GM12878 (cell line): ENCODE data around the gene TMOD3. TPM values are rescaled to one million over a fixed set of nuclear protein-coding genes. Genes with fewer than 3 reads are reported as not detected.

Source experiments
- ATAC-seq: fragments of 200-7000 bp; cut with Tn5 transposase; 3 replicates; pipeline ENCODE4 v1.9.1; 2020; ENCODE audit warnings: mild to moderate bottlenecking, moderate library complexity
- BruUV-seq: library from RNA; stranded (reverse); fragments of 400-500 nt; replicated peaks from 2 replicates; lab custom pipeline; 2021; lab: Mats Ljungman, UMichigan
- CTCF ChIA-PET: fragments of 300-600 bp; sonication (Branson Sonifier 250); formaldehyde crosslinking; extraction: SDS; loops from one replicate; lab custom pipeline; 2021; ENCODE audit warnings: inconsistent platforms; lab: Yijun Ruan, JAX
- POLR2A ChIA-PET: fragments of 350-600 bp; formaldehyde crosslinking; extraction: SDS; loops from one replicate; lab custom pipeline; 2021; ENCODE audit warnings: inconsistent platforms; lab: Charles Lee
- RAD21 ChIA-PET: fragments of 300-600 bp; sonication (Branson Sonifier 250); formaldehyde crosslinking; loops from one replicate; lab custom pipeline; 2023; ENCODE audit warnings: antibody characterized with exemption; ENCODE audit not compliant: unreplicated experiment; lab: Charles Lee
- SMC1A ChIA-PET: fragments of 300-600 bp; sonication (Branson Sonifier 250); formaldehyde crosslinking; loops from one replicate; lab custom pipeline; 2023; ENCODE audit not compliant: unreplicated experiment, uncharacterized antibody; lab: Charles Lee
- DNase-seq: peaks from one replicate; pipeline ENCODE4 v3.0.0-alpha.2; 2011; ENCODE audit warnings: low read depth, low spot score
- FAIRE-seq: peaks from 3 replicates; lab custom pipeline; 2011; peaks lifted over from hg19 to GRCh38; lab: Jason Lieb, UNC
- H2AFZ ChIP-seq: 2 replicates; pipeline ENCODE4 v1.6.0; 2011; ENCODE audit warnings: low read depth, low read length, control low read depth; ENCODE audit not compliant: control insufficient read depth
- H3K27ac ChIP-seq: 2 replicates; pipeline ENCODE4 v1.5.1; 2011; ENCODE audit warnings: control low read depth; ENCODE audit not compliant: control insufficient read depth, insufficient read depth
- H3K27me3 ChIP-seq, 2 experiments: replicated peaks in 1 of 2; 2 replicates each; pipeline versions ENCODE4 v1.6.0 to v1.6.1; 2011; ENCODE audit warnings: low read length in 1 of 2; ENCODE audit not compliant: control insufficient read depth in 2 of 2, insufficient read depth in 2 of 2
- H3K36me3 ChIP-seq, 2 experiments: 2 replicates each; pipeline ENCODE4 v1.5.1; 2011; ENCODE audit warnings: low read length in 1 of 2; ENCODE audit not compliant: control insufficient read depth in 2 of 2, insufficient read depth in 2 of 2
- H3K4me1 ChIP-seq: 2 replicates; pipeline ENCODE4 v1.6.1; 2011; ENCODE audit warnings: mild to moderate bottlenecking, low read length, moderate library complexity, mixed read lengths; ENCODE audit not compliant: control insufficient read depth, insufficient read depth
- H3K4me2 ChIP-seq: 2 replicates; pipeline ENCODE4 v1.6.0; 2011; ENCODE audit warnings: control low read depth; ENCODE audit not compliant: control insufficient read depth, insufficient read depth
- H3K4me3 ChIP-seq: fragments of 200-600 bp; sonication (generic); 2 replicates; pipeline ENCODE4 v1.5.1; 2016
- H3K79me2 ChIP-seq: 2 replicates; pipeline ENCODE4 v1.6.0; 2011; ENCODE audit warnings: low read length; ENCODE audit not compliant: control insufficient read depth, insufficient read depth
- H3K9ac ChIP-seq: 2 replicates; pipeline ENCODE4 v1.8.0; 2011; ENCODE audit warnings: low read length, control low read depth, mixed read lengths; ENCODE audit not compliant: control insufficient read depth, insufficient read depth
- H3K9me3 ChIP-seq: replicated peaks from 3 replicates; pipeline ENCODE4 v1.5.1; 2011; ENCODE audit warnings: mild to moderate bottlenecking, low read length; ENCODE audit not compliant: control insufficient read depth, insufficient read depth
- H4K20me1 ChIP-seq: 2 replicates; pipeline ENCODE4 v1.6.0; 2011; ENCODE audit not compliant: control insufficient read depth, insufficient read depth
- ATF2 ChIP-seq: IDR thresholded peaks from 2 replicates; pipeline ENCODE4 v1.6.1; 2012; ENCODE audit warnings: low read length, inconsistent platforms
- KLF5 ChIP-seq: fragments of 450-650 bp; IDR thresholded peaks from 2 replicates; pipeline ENCODE4 v1.6.1; 2014; ENCODE audit warnings: mild to moderate bottlenecking; ENCODE audit not compliant: partially characterized antibody
- MLLT1 ChIP-seq: fragments of 450-650 bp; IDR thresholded peaks from 2 replicates; pipeline ENCODE4 v1.6.1; 2016; ENCODE audit warnings: mild to moderate bottlenecking
- PML ChIP-seq: IDR thresholded peaks from 2 replicates; pipeline ENCODE4 v1.6.1; 2012; ENCODE audit warnings: low read length, inconsistent platforms
- RFX5 ChIP-seq: IDR thresholded peaks from 2 replicates; pipeline ENCODE4 v1.6.1; 2011; ENCODE audit warnings: low read depth, low read length, improper control_type of control experiment
- RUNX3 ChIP-seq: IDR thresholded peaks from 2 replicates; pipeline ENCODE4 v1.6.1; 2012; ENCODE audit warnings: low read length, inconsistent platforms
- SPI1 ChIP-seq: IDR thresholded peaks from 2 replicates; pipeline ENCODE4 v1.6.1; 2011; ENCODE audit warnings: low read depth, mild to moderate bottlenecking, low read length, moderate library complexity, borderline replicate concordance; ENCODE audit not compliant: insufficient read depth
- WRNIP1 ChIP-seq: IDR thresholded peaks from 2 replicates; pipeline ENCODE4 v1.6.1; 2011; ENCODE audit warnings: low read depth, low read length, improper control_type of control experiment, borderline replicate concordance
- WGBS: methylation state at CpG from one replicate; pipeline ENCODE4 v1.1.6; 2016; ENCODE audit warnings: low lambda C conversion rate; ENCODE audit not compliant: insufficient replicate concordance, insufficient coverage; ENCODE audit errors: missing lambda C conversion rate; 5-methylcytosine and 5-hydroxymethylcytosine counted together
- in situ Hi-C: fragments of 300-500 bp; cut with MboI; formaldehyde crosslinking; loops from 9 replicates; pipeline ENCODE4 v1.14.3; 2018; ENCODE audit warnings: mixed read lengths
- intact Hi-C: fragments of 100-400 bp; cut with micrococcal nuclease; formaldehyde crosslinking; loops from one replicate; pipeline ENCODE4 v1.14.2; 2022; ENCODE audit not compliant: unreplicated experiment
- polyA plus RNA-seq, 11 experiments: library from polyadenylated mRNA; depleted of rRNA in 4 of 11; unstranded in 6 of 11; stranded (reverse) in 5 of 11; fragments of >200 nt; fragmentation: Nextera tagmentation in 4 of 11; fragmentation: Illumina TruSeq in 1 of 11; extraction: Ambion mirVana in 4 of 11; extraction: Trizol in 1 of 11; gene quantifications; 1 replicate in 1 of 11; 2 replicates in 10 of 11; pipeline versions ENCODE4 v1.2.1 to v1.2.3, GENCODE V29; 2011 to 2016; ENCODE audit warnings: inconsistent platforms in 2 of 11, missing spikeins in 2 of 11, low read depth in 1 of 11
- total RNA-seq, 4 experiments: library from RNA; depleted of rRNA in 3 of 4; stranded (reverse); fragments of >200 nt in 3 of 4; fragmentation: Illumina TruSeq in 1 of 4; extraction: Trizol in 1 of 4; gene quantifications; 2 replicates each; pipeline versions ENCODE4 v1.2.1 to v1.2.3, GENCODE V29; 2013 to 2021

The TMOD3 gene
- total and polyA plus RNA-seq, 10 of the 15 experiments (the other 5 are each of a cell fraction or from before 2014, with no cell fraction given): 5.2 to 39.4 (median 22.5) TPM

- TF ChIP-seq ATF2: no peak
- TF ChIP-seq SPI1: no peak
- TF ChIP-seq RFX5: no peak
- no peak for TF ChIP-seq PML
- TF ChIP-seq MLLT1: no peak
Measured at GRCh38 chr15:51863131-51863530, 33.7 kb downstream of the TMOD3 start (continued).

- ATAC-seq (no peak), DNase-seq (no peak), FAIRE-seq (no peak)
- intact Hi-C loops: no loop called here
- H3K9ac ChIP-seq: no peak overlapping the region
- H3K9me3 ChIP-seq: no peaks in the 10 kb centered on the region; the same call in 2 of the 3 replicates
- no peak overlapping the region for H3K4me2 ChIP-seq
- no peaks in the 10 kb centered on the region for H4K20me1 ChIP-seq
- peaks cover 8% of the 10 kb centered on the region for H3K79me2 ChIP-seq
- ChIA-PET SMC1A (no interaction called here), CTCF (interaction anchor here (0.6 to 1.0 kb wide), 2 partner anchors 8 to 309 kb away, joined by 3 read pairs; no protein-coding TSS in a partner anchor), POLR2A (interaction anchor here (1.0 kb wide), 1 partner anchor 37 kb away, joined by 3 read pairs; no protein-coding TSS in a partner anchor), RAD21 (no interaction called here)
- H3K4me1 ChIP-seq: no peaks in the 10 kb centered on the region
- 95% methylated on average over 4 of the region's 4 CpGs for WGBS
- no peaks in the 10 kb centered on the region for H3K27me3 ChIP-seq
- no TSS peak for BruUV-seq
- H3K4me3 ChIP-seq: no peak overlapping the region
- H3K27ac ChIP-seq: no peak overlapping the region
- H2AFZ ChIP-seq: no peak overlapping the region
- in situ Hi-C loops: no loop called here
- TF ChIP-seq WRNIP1 (no peak), RUNX3 (0 out of 2 replicates have a peak, but pooled peaks have one; percentile 10), KLF5 (no peak)
- H3K36me3 ChIP-seq: peaks cover 5 to 13% of the 10 kb centered on the region in 2 experiments
Measured at GRCh38 chr15:51864408-51865056, 35.1 kb downstream of the TMOD3 start.
